Breast epithelium (tissue), 3 donors: Measurements from ENCODE around the gene TMEM247.

Source experiments
- CTCF ChIP-seq, 3 donors: fragments of 450-650 bp; IDR thresholded peaks; one replicate each; pipeline ENCODE4 v1.5.1; 2016 to 2017; ENCODE audit warnings: antibody characterized with exemption in 3 of 3, mild to moderate bottlenecking in 3 of 3, moderate library complexity in 3 of 3
- POLR2A ChIP-seq: fragments of 450-650 bp; IDR thresholded peaks from one replicate; pipeline ENCODE4 v1.6.1; 2016; ENCODE audit warnings: antibody characterized with exemption, mild to moderate bottlenecking, moderate library complexity
- POLR2AphosphoS5 ChIP-seq, 3 donors: sonication (generic); formaldehyde crosslinking; IDR thresholded peaks; one replicate each; pipeline ENCODE4 v1.6.1; 2017; ENCODE audit warnings: antibody characterized with exemption in 3 of 3

- no peak for TF ChIP-seq POLR2A
- TF ChIP-seq CTCF (IDR thresholded peaks at IDR 0.05): peak; percentile 99
- TF ChIP-seq POLR2AphosphoS5 (IDR thresholded peaks at IDR 0.05): peak in 2 of 3 donors; percentile 41 to 55
These were observed 18.2 kb upstream of the TMEM247 start for GRCh38 chr2:46461011-46461674.
